GM18868 (cell line): ENCODE data around the gene SYCP3.

Source experiments
- ATAC-seq: cut with Tn5 transposase; IDR thresholded peaks from one replicate; pipeline ENCODE4 v1.9.1; 2021; ENCODE audit warnings: mild to moderate bottlenecking, moderate library complexity; ENCODE audit not compliant: unreplicated experiment

The SYCP3 gene

GRCh38 chr12:101713930-101714329, 25.3 kb downstream of the SYCP3 start:
- no peak for ATAC-seq

GRCh38 chr12:101713059-101713682, 26.1 kb downstream of the SYCP3 start:
- ATAC-seq: no peak

- ATAC-seq: no peak
These were observed 29.0 kb downstream of the SYCP3 start for GRCh38 chr12:101710288-101710687.

- no peak for ATAC-seq
These were observed 32.0 kb downstream of the SYCP3 start for GRCh38 chr12:101707131-101707782.

GRCh38 chr12:101706403-101706802, 32.9 kb downstream of the SYCP3 start:
- no peak for ATAC-seq

- no peak for ATAC-seq
These were observed 35.8 kb downstream of the SYCP3 start for GRCh38 chr12:101703487-101703886.

GRCh38 chr12:101700299-101700820, 38.9 kb downstream of the SYCP3 start:
- ATAC-seq: no peak

GRCh38 chr12:101698800-101699347, 40.4 kb downstream of the SYCP3 start:
- no peak for ATAC-seq

GRCh38 chr12:101697930-101698799, 41.1 kb downstream of the SYCP3 start:
- ATAC-seq: peak; percentile 29

- ATAC-seq: peak; percentile 74
These were observed 41.9 kb downstream of the SYCP3 start, which contains the start of gene CHPT1 for GRCh38 chr12:101697197-101697929. Gene CHPT1 (plus strand): TSS chr12:101697640. CDS start chr12:101697862, 222 bp downstream.

- peak; percentile 29 for ATAC-seq
These were observed 42.7 kb downstream of the SYCP3 start for GRCh38 chr12:101696251-101697196.

- ATAC-seq: no peak
These were observed 43.6 kb downstream of the SYCP3 start for GRCh38 chr12:101695706-101696105.

- no peak for ATAC-seq
These were observed 44.3 kb downstream of the SYCP3 start for GRCh38 chr12:101694986-101695385.

- ATAC-seq: no peak
These were observed 44.9 kb downstream of the SYCP3 start for GRCh38 chr12:101694297-101694848.

- ATAC-seq: no peak
These were observed 47.7 kb downstream of the SYCP3 start for GRCh38 chr12:101691503-101692096.

- ATAC-seq: no peak
These were observed 48.6 kb downstream of the SYCP3 start for GRCh38 chr12:101690544-101691098.

- ATAC-seq: no peak
These were observed 53.1 kb downstream of the SYCP3 start for GRCh38 chr12:101686176-101686575.

- no peak for ATAC-seq
These were observed 54.2 kb downstream of the SYCP3 start for GRCh38 chr12:101685092-101685491.
